ENCODE data around the gene ZDHHC13. TPM values are rescaled to one million over a fixed set of nuclear protein-coding genes. Genes with fewer than 3 reads are reported as not detected.

ZDHHC13 gene
- total and polyA plus RNA-seq, 2 of the 4 experiments (the other 2 are of a cell fraction): 7.2 to 15.1 TPM

DNA sequence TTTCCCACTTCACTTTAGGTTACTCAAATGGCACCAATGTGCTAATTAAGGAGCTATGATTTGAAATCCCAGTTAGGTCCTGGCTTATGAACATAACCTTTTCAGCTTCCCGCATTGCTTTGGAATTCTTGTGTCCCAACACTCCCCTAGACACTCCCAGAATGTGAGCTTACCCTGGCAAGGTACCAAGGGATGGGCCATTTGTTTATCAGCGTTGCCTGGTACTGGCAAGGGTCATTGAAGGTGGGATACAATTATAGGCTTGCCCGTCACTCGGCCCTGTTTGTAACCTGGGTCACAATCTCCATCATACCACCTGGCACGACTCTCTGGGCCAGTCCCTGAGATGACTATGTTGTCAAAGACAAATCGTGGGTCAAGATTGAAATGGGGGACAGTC lies 79.5 kb downstream of the ZDHHC13 start:
- Histone ChIP-seq H3K23ac (ENCODE audit: low read depth, low read length) (no peak overlapping the region), H3K56ac (ENCODE audit: extremely low read depth, insufficient read depth, low read length) (no peak overlapping the region), H3K36me3 (ENCODE audit: control insufficient read depth, insufficient read depth, low read length) (no peaks in the 10 kb centered on the region), H3K27me3 (ENCODE audit: control insufficient read depth, insufficient read depth, low read length) (peaks cover 2% of the 10 kb centered on the region; the same call in 1 of the 2 replicates), H2AK9ac (replicated peaks; ENCODE audit: low read depth, low read length, poor library complexity) (no peak overlapping the region), H3K18ac (ENCODE audit: low read depth, low read length) (no peak overlapping the region), H3K4me3 (ENCODE audit: insufficient read depth, low read depth, low read length) (no peak overlapping the region), H3K9me1 (ENCODE audit: insufficient read depth, low read length) (no peaks in the 10 kb centered on the region; the same call in 1 of the 2 replicates), H2BK20ac (ENCODE audit: low read depth, low read length) (no peak overlapping the region), H3K79me1 (ENCODE audit: low read depth in 1 of 2, low read length in 2 of 2) (no peaks in the 10 kb centered on the region), H4K8ac (ENCODE audit: low read depth in 2 of 2, low read length in 2 of 2) (no peak overlapping the region), H3K4me2 (ENCODE audit: low read depth, low read length) (no peak overlapping the region), H4K5ac (ENCODE audit: low read depth, low read length) (no peak overlapping the region), H2BK5ac (ENCODE audit: low read depth, low read length, poor library complexity, severe bottlenecking) (no peak overlapping the region), H2BK15ac (ENCODE audit: low read depth, low read length) (no peak overlapping the region), H3K4ac (ENCODE audit: low read depth, low read length) (no peak overlapping the region), H3K9ac (ENCODE audit: low read depth, low read length) (no peak overlapping the region), H3K4me1 (ENCODE audit: control insufficient read depth, insufficient read depth, low read length) (peaks cover 2% of the 10 kb centered on the region; the same call in 1 of the 2 replicates), H3K27ac (ENCODE audit: insufficient read depth, low read length) (no peak overlapping the region), H4K20me1 (ENCODE audit: insufficient read depth, low read length) (no peaks in the 10 kb centered on the region), H3K14ac (replicated peaks; ENCODE audit: low read depth, low read length) (no peak overlapping the region), H2AK5ac (ENCODE audit: low read depth, low read length) (no peak overlapping the region), H4K91ac (ENCODE audit: insufficient read depth, low read depth, low read length) (no peak overlapping the region), H2AFZ (replicated peaks; ENCODE audit: low read length, poor library complexity) (no peak overlapping the region), H3K9me3 (ENCODE audit: control insufficient read depth, insufficient read depth, low read length) (no peaks in the 10 kb centered on the region), H2BK120ac (ENCODE audit: low read depth, low read length) (no peak overlapping the region)
- no peak for DNase-seq
- ATAC-seq (ENCODE audit: low read depth): no peak
- no TSS peak for BruUV-seq (replicated peaks)
- intact Hi-C loops (cut with micrococcal nuclease) (no loop called here), dilution Hi-C loops (cut with HindIII; ENCODE audit: low sequenced_read_pairs, unreplicated experiment) (no loop called here), in situ Hi-C loops (cut with MboI; ENCODE audit: low sequenced_read_pairs) (no loop called here)
- ChIA-PET CTCF (no interaction called here), POLR2A (ENCODE audit: unreplicated experiment) (no interaction called here)
- no CpG with 5 or more reads among the region's 6 CpGs for WGBS, 2 experiments (ENCODE audit: extremely low coverage in 2 of 2, insufficient read length in 1 of 2)
- TF ChIP-seq CEBPB (IDR thresholded peaks at IDR 0.05; ENCODE audit: low read depth, low read length): no peak
- TF ChIP-seq MAFK (IDR thresholded peaks at IDR 0.05; ENCODE audit: low read depth, low read length): no peak
- TF ChIP-seq RAD21 (IDR thresholded peaks at IDR 0.05; ENCODE audit: low read length): no peak
- TF ChIP-seq NFE2L2 (IDR thresholded peaks at IDR 0.05; ENCODE audit: low read depth, low read length): no peak
- no peak for TF ChIP-seq MXI1 (IDR thresholded peaks at IDR 0.05; ENCODE audit: borderline replicate concordance, low read depth, low read length)
- TF ChIP-seq, protein P1, sequence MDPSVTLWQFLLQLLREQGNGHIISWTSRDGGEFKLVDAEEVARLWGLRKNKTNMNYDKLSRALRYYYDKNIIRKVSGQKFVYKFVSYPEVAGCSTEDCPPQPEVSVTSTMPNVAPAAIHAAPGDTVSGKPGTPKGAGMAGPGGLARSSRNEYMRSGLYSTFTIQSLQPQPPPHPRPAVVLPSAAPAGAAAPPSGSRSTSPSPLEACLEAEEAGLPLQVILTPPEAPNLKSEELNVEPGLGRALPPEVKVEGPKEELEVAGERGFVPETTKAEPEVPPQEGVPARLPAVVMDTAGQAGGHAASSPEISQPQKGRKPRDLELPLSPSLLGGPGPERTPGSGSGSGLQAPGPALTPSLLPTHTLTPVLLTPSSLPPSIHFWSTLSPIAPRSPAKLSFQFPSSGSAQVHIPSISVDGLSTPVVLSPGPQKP (IDR thresholded peaks at IDR 0.05; ENCODE audit: borderline replicate concordance, low read depth, low read length): no peak
